ENCODE data around the gene PTPRJ. TPM values are rescaled to one million over a fixed set of nuclear protein-coding genes. Genes with fewer than 3 reads are reported as not detected.

Gene PTPRJ
- total RNA-seq, 1 donor from 2014 or later, result 24.3 TPM

DNA sequence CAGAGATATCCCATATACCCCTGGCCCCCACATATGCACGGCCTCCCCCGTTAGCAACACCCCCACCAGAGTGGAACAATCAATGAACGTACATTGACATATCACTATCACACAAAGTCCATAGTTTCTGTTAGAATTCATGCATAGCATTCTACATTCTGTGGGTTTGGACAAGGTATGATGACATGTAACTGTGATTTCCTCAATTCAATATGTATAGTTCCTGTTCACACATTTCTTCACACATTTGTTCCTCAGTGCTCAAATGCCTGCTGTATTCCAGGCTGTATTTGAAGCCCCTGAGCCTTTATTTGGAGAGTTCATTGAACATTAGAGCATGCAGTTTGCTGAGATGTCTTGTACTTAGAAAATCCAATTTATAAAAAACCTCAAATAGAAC is 69.9 kb downstream of the PTPRJ start:
- no peaks in the 10 kb centered on the region for H3K36me3 Mint-ChIP-seq (ENCODE audit: low read depth)
- TF ChIP-seq, protein P1, sequence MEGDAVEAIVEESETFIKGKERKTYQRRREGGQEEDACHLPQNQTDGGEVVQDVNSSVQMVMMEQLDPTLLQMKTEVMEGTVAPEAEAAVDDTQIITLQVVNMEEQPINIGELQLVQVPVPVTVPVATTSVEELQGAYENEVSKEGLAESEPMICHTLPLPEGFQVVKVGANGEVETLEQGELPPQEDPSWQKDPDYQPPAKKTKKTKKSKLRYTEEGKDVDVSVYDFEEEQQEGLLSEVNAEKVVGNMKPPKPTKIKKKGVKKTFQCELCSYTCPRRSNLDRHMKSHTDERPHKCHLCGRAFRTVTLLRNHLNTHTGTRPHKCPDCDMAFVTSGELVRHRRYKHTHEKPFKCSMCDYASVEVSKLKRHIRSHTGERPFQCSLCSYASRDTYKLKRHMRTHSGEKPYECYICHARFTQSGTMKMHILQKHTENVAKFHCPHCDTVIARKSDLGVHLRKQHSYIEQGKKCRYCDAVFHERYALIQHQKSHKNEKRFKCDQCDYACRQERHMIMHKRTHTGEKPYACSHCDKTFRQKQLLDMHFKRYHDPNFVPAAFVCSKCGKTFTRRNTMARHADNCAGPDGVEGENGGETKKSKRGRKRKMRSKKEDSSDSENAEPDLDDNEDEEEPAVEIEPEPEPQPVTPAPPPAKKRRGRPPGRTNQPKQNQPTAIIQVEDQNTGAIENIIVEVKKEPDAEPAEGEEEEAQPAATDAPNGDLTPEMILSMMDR (conservative IDR thresholded peaks at IDR 0.05), result no peak
- H3K27ac Mint-ChIP-seq (ENCODE audit: unreplicated experiment), result no peak overlapping the region
- no peaks in the 10 kb centered on the region for H3K9me3 Mint-ChIP-seq
- no peaks in the 10 kb centered on the region for H3K27me3 Mint-ChIP-seq (ENCODE audit: low read depth)
- peaks cover 35% of the 10 kb centered on the region for H3K4me1 Mint-ChIP-seq
- DNase-seq (ENCODE audit: low read depth, low spot score), result no peak
- H3K4me3 Mint-ChIP-seq, result no peak overlapping the region

DNA sequence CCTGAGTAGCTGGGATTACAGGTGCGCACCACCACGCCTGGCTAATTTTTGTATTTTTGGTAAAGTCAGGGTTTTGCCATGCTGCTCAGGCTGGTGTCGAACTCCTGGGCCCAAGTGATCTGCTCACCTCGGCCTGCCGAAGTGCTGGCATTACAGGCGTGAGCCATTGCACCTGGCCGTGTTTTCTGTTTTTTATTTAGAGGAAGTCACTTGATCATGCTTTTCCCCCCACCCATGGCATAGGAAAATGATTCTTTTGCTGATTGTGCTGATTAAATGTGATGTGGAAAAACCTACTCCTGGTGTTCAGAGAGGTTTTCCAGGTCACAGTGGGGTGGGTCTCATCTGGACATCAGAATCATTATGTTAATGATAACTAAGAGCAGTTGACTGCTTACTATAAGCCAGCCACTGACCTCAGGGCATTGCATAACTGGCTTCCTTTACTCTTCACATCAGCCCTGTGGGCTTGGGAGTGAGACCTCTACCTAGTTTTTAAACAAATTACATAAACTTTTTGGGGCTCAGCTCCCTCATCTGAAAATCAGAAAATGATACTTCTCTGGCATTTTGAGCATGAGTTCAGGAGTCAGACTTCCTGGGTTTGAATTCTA is 71.0 kb downstream of the PTPRJ start:
- Mint-ChIP-seq H3K9me3 (no peaks in the 10 kb centered on the region), H3K36me3 (ENCODE audit: low read depth) (no peaks in the 10 kb centered on the region), H3K4me3 (no peak overlapping the region), H3K27me3 (ENCODE audit: low read depth) (no peaks in the 10 kb centered on the region), H3K27ac (ENCODE audit: unreplicated experiment) (no peak overlapping the region), H3K4me1 (peaks cover 42% of the 10 kb centered on the region)
- no peak for DNase-seq (ENCODE audit: low read depth, low spot score)
- TF ChIP-seq, protein P1 (conservative IDR thresholded peaks at IDR 0.05), result no peak

DNA sequence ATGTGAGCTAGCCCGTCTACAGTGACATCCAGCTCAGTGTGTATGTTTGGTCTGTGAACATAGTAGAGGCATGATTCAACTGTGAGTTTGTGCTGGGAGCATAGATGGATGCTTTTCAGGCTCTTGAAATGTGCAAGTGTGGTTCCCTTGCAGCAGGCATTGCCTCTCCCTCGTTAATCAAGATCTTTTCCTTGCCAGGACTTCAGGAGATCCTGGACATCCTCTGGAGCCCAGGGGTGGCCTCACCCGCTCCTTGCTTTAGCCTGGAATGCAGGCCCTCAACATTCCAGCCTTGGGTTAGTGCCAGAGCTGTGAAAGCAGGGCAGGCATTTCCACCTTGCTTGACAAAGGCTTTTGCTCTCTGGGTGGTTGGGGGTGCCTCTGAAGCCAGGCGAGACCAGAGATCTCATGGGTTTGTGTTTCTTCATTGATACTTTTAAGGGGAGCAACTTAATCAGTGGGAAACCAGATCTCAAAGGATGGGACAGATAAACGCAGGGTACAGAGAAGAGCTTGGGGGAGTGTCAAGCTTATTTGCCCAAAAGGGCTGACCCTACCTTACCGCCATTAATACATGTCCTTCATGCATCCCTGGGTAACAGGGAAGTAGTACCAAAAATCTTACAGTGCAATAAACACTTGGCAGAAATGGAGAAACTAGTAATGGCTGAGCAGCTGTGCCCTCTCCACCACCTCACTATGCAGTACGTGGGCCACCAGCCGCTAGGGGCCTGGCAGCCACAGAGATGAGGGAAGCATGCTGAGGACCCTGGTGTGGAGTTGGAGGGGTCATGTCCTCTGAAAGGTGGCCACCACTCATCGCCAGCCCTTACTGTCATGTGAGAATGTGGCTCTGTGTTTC is 72.1 kb downstream of the PTPRJ start:
- Mint-ChIP-seq H3K27ac (ENCODE audit: unreplicated experiment) (no peak overlapping the region), H3K4me3 (no peak overlapping the region), H3K4me1 (peaks cover 40% of the 10 kb centered on the region), H3K36me3 (ENCODE audit: low read depth) (no peaks in the 10 kb centered on the region), H3K9me3 (no peaks in the 10 kb centered on the region), H3K27me3 (ENCODE audit: low read depth) (no peaks in the 10 kb centered on the region)
- TF ChIP-seq, protein P1 (conservative IDR thresholded peaks at IDR 0.05), result no peak
- DNase-seq (ENCODE audit: low read depth, low spot score), result no peak

DNA sequence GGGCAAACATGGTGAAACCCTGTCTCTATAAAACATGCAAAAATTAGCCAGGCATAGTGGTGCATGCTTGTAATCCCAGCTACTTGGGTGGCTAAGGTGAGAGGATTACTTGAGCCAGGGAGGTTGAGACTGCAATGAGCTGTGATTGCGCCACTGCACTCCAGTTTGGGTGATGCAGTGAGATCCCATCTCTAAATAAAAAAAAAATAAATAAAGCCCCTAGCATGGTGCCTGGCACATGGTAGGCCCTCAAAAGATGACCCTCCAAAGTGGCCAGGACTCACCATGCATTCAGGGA is 74.6 kb downstream of the PTPRJ start:
- no peak overlapping the region for H3K27ac Mint-ChIP-seq (ENCODE audit: unreplicated experiment)
- DNase-seq (ENCODE audit: low read depth, low spot score), result no peak
- H3K4me1 Mint-ChIP-seq, result peaks cover 30% of the 10 kb centered on the region
- no peaks in the 10 kb centered on the region for H3K36me3 Mint-ChIP-seq (ENCODE audit: low read depth)
- TF ChIP-seq, protein P1 (conservative IDR thresholded peaks at IDR 0.05), result no peak
- no peak overlapping the region for H3K4me3 Mint-ChIP-seq
- no peaks in the 10 kb centered on the region for H3K9me3 Mint-ChIP-seq
- H3K27me3 Mint-ChIP-seq (ENCODE audit: low read depth), result no peaks in the 10 kb centered on the region

DNA sequence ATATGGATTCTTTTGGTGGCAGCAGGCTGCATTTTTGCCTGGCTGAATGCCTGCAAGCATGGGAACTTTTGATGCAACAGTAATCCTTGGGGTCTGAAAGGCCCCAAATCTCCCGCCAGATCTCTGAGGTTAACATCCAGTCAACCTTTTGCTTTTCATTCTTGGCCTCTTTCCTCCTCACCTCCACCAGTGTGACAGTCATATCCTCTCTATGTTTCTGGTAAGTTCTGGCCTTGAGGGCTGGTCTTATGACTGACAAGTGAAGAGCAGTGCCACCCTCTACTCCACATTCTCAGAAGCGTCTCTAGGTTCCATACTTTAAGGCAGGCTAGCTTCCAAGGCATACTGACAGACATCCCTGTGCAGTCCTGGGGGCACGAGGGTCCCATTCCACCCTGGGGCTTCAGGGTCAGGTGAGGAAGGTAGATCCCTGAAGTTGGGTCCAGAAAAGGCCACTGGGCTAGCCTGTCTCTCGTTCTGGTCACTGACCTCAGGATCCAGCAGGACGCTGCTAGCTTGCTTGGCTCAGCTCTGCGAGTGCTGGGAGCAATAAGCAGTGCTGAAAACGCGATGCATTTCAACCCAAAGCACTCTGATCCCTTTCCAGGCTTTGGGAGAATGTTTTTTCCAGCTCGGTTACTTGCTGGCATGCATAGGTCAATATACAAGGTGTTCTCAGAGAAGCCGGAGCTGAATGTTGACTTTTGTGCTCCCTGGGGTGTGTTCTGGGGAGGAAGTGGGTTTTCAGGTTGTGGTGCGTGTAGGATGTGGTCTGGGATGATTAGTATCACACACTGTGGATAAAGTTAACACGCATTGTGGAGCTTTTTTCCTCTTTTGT is 75.2 kb downstream of the PTPRJ start:
- peaks cover 32% of the 10 kb centered on the region for H3K4me1 Mint-ChIP-seq
- no peaks in the 10 kb centered on the region for H3K36me3 Mint-ChIP-seq (ENCODE audit: low read depth)
- TF ChIP-seq, protein P1 (conservative IDR thresholded peaks at IDR 0.05), result no peak
- no peak overlapping the region for H3K27ac Mint-ChIP-seq (ENCODE audit: unreplicated experiment)
- no peaks in the 10 kb centered on the region for H3K27me3 Mint-ChIP-seq (ENCODE audit: low read depth)
- DNase-seq (ENCODE audit: low read depth, low spot score), result no peak
- no peaks in the 10 kb centered on the region for H3K9me3 Mint-ChIP-seq
- no peak overlapping the region for H3K4me3 Mint-ChIP-seq
